Measurements from ENCODE around the gene FBXO10. TPM values are rescaled to one million over a fixed set of nuclear protein-coding genes. Genes with fewer than 3 reads are reported as not detected.

FBXO10 gene
- total RNA-seq, 1 experiment from 2014 or later, result 14.0 TPM

DNA sequence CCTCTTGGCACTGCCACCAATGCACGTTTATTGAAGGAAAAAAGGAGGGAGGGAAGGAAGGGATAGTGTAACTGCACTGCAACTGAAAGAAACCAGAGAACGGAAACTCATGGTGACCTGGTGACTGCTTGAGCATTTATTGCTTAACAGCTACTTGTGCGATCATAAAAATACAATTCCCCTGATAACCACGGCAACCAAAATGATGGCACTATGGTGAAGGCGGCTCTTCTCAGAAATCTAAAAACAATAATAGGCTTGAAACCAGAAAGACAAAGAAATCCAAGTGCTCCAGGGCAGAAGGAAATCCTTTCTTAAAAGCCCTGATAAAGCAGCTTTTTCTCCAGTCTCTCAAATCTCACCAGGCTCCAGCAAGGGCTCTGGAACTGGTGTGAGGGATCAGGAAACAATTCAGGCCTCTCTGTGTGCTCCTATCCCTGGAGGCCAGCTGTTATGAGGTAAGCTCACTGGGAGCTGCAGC is 1.9 kb downstream of the FBXO10 start:
- TF ChIP-seq, protein P1, sequence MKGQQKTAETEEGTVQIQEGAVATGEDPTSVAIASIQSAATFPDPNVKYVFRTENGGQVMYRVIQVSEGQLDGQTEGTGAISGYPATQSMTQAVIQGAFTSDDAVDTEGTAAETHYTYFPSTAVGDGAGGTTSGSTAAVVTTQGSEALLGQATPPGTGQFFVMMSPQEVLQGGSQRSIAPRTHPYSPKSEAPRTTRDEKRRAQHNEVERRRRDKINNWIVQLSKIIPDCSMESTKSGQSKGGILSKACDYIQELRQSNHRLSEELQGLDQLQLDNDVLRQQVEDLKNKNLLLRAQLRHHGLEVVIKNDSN (CRISPR knock-in tag; IDR thresholded peaks at IDR 0.05), result no peak
- TF ChIP-seq GTF2I (CRISPR knock-in tag; conservative IDR thresholded peaks at IDR 0.05), result no peak
- Mint-ChIP-seq H3K27me3 (ENCODE audit: low read depth) (no peaks in the 10 kb centered on the region), H3K36me3 (no peaks in the 10 kb centered on the region), H3K27ac (peak overlapping the region; percentile 88), H3K4me1 (peaks cover 41% of the 10 kb centered on the region), H3K9me3 (no peaks in the 10 kb centered on the region), H3K4me3 (peak overlapping the region; percentile 82)
- ChIA-PET POLR2A (no interaction called here), CTCF (interaction anchor here (0.5 to 2.3 kb wide), 4 partner anchors 8 to 93 kb away, joined by 3 to 6 read pairs (median 4); no protein-coding TSS in a partner anchor)
- no peak for DNase-seq (ENCODE audit: low spot score)
- ATAC-seq, result peak; percentile 43

DNA sequence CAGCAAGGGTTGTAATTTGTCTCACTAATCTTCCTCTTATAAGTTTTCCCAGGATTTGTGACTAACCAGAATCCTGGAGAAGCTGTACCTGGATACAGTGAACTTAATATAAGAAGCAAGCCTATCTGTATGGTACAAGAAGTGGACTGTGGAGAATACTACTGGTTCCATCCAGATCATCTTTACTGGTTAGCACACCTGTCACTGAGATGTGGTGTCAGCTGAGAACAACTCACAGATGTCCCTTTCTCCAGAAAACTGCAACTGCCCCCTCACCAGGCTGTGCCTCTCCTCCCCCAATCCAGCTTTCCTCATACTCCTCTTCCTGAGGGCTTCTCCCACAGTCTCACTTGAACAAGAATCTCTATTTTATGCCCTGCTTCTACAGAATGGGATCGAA is 4.9 kb downstream of the FBXO10 start:
- ATAC-seq (no peak), DNase-seq (ENCODE audit: low spot score) (no peak)
- peaks cover 31% of the 10 kb centered on the region for H3K4me1 Mint-ChIP-seq
- H3K4me3 Mint-ChIP-seq, result no peak overlapping the region
- no peak overlapping the region for H3K27ac Mint-ChIP-seq
- no peaks in the 10 kb centered on the region for H3K27me3 Mint-ChIP-seq (ENCODE audit: low read depth)
- H3K9me3 Mint-ChIP-seq, result no peaks in the 10 kb centered on the region
- TF ChIP-seq, protein P2, sequence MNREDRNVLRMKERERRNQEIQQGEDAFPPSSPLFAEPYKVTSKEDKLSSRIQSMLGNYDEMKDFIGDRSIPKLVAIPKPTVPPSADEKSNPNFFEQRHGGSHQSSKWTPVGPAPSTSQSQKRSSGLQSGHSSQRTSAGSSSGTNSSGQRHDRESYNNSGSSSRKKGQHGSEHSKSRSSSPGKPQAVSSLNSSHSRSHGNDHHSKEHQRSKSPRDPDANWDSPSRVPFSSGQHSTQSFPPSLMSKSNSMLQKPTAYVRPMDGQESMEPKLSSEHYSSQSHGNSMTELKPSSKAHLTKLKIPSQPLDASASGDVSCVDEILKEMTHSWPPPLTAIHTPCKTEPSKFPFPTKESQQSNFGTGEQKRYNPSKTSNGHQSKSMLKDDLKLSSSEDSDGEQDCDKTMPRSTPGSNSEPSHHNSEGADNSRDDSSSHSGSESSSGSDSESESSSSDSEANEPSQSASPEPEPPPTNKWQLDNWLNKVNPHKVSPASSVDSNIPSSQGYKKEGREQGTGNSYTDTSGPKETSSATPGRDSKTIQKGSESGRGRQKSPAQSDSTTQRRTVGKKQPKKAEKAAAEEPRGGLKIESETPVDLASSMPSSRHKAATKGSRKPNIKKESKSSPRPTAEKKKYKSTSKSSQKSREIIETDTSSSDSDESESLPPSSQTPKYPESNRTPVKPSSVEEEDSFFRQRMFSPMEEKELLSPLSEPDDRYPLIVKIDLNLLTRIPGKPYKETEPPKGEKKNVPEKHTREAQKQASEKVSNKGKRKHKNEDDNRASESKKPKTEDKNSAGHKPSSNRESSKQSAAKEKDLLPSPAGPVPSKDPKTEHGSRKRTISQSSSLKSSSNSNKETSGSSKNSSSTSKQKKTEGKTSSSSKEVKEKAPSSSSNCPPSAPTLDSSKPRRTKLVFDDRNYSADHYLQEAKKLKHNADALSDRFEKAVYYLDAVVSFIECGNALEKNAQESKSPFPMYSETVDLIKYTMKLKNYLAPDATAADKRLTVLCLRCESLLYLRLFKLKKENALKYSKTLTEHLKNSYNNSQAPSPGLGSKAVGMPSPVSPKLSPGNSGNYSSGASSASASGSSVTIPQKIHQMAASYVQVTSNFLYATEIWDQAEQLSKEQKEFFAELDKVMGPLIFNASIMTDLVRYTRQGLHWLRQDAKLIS (CRISPR knock-in tag; IDR thresholded peaks at IDR 0.05; ENCODE audit: borderline replicate concordance), result no peak
- TF ChIP-seq, protein P3, sequence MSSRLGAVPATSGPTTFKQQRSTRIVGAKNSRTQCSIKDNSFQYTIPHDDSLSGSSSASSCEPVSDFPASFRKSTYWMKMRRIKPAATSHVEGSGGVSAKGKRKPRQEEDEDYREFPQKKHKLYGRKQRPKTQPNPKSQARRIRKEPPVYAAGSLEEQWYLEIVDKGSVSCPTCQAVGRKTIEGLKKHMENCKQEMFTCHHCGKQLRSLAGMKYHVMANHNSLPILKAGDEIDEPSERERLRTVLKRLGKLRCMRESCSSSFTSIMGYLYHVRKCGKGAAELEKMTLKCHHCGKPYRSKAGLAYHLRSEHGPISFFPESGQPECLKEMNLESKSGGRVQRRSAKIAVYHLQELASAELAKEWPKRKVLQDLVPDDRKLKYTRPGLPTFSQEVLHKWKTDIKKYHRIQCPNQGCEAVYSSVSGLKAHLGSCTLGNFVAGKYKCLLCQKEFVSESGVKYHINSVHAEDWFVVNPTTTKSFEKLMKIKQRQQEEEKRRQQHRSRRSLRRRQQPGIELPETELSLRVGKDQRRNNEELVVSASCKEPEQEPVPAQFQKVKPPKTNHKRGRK (CRISPR knock-in tag; IDR thresholded peaks at IDR 0.05; ENCODE audit: borderline replicate concordance), result no peak
- TF ChIP-seq ZNF317 (CRISPR knock-in tag; IDR thresholded peaks at IDR 0.05; ENCODE audit: borderline replicate concordance, low read depth) (no peak), IRF2 (CRISPR knock-in tag; IDR thresholded peaks at IDR 0.05; ENCODE audit: borderline replicate concordance, low read depth) (no peak), RORB (CRISPR knock-in tag; IDR thresholded peaks at IDR 0.05) (no peak), CREB1 (CRISPR knock-in tag; IDR thresholded peaks at IDR 0.05) (no peak), ZNF423 (CRISPR knock-in tag; IDR thresholded peaks at IDR 0.05) (no peak), GABPB1 (CRISPR knock-in tag; IDR thresholded peaks at IDR 0.05) (no peak), HMGA2 (CRISPR knock-in tag; IDR thresholded peaks at IDR 0.05) (no peak), TEAD4 (CRISPR knock-in tag; IDR thresholded peaks at IDR 0.05) (no peak), GTF2I (CRISPR knock-in tag; conservative IDR thresholded peaks at IDR 0.05) (no peak), NFE2L1 (CRISPR knock-in tag; IDR thresholded peaks at IDR 0.05) (no peak), ATF1 (CRISPR knock-in tag; IDR thresholded peaks at IDR 0.05) (no peak), TP53 (CRISPR knock-in tag; IDR thresholded peaks at IDR 0.05) (no peak), ZNF138 (CRISPR knock-in tag; conservative IDR thresholded peaks at IDR 0.05) (no peak)
- TF ChIP-seq, protein P4, sequence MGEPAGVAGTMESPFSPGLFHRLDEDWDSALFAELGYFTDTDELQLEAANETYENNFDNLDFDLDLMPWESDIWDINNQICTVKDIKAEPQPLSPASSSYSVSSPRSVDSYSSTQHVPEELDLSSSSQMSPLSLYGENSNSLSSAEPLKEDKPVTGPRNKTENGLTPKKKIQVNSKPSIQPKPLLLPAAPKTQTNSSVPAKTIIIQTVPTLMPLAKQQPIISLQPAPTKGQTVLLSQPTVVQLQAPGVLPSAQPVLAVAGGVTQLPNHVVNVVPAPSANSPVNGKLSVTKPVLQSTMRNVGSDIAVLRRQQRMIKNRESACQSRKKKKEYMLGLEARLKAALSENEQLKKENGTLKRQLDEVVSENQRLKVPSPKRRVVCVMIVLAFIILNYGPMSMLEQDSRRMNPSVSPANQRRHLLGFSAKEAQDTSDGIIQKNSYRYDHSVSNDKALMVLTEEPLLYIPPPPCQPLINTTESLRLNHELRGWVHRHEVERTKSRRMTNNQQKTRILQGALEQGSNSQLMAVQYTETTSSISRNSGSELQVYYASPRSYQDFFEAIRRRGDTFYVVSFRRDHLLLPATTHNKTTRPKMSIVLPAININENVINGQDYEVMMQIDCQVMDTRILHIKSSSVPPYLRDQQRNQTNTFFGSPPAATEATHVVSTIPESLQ (CRISPR knock-in tag; IDR thresholded peaks at IDR 0.05), result no peak
- TF ChIP-seq, protein P5, sequence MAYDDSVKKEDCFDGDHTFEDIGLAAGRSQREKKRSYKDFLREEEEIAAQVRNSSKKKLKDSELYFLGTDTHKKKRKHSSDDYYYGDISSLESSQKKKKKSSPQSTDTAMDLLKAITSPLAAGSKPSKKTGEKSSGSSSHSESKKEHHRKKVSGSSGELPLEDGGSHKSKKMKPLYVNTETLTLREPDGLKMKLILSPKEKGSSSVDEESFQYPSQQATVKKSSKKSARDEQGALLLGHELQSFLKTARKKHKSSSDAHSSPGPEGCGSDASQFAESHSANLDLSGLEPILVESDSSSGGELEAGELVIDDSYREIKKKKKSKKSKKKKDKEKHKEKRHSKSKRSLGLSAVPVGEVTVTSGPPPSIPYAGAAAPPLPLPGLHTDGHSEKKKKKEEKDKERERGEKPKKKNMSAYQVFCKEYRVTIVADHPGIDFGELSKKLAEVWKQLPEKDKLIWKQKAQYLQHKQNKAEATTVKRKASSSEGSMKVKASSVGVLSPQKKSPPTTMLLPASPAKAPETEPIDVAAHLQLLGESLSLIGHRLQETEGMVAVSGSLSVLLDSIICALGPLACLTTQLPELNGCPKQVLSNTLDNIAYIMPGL (CRISPR knock-in tag; IDR thresholded peaks at IDR 0.05), result no peak
- POLR2A ChIA-PET, result no interaction called here
- H3K36me3 Mint-ChIP-seq, result no peaks in the 10 kb centered on the region
- CTCF ChIA-PET, result interaction anchor here (0.6 kb wide), 1 partner anchor 89 kb away, joined by 3 read pairs; no protein-coding TSS in a partner anchor

All from WTC11 (cell line).